MG63 (cell line): ENCODE data around the gene DNAH6. TPM values are rescaled to one million over a fixed set of nuclear protein-coding genes. Genes with fewer than 3 reads are reported as not detected.
"Not testable (repeated sequence)": the region's sequence is repeated elsewhere in the genome, so short reads cannot be mapped to it uniquely, and the experiment has no call there.

Experiments
- DNase-seq: peaks from one replicate; pipeline ENCODE4 v3.0.0-alpha.2; 2020
- H3K27me3 ChIP-seq: fragments of 250-450 bp; sonication (Bioruptor Pico); 2 replicates; pipeline ENCODE4 v1.5.1; 2020; ENCODE audit warnings: mild to moderate bottlenecking, moderate library complexity
- H3K36me3 ChIP-seq: fragments of 250-450 bp; sonication (Bioruptor Pico); 2 replicates; pipeline ENCODE4 v1.5.1; 2020; ENCODE audit warnings: mild to moderate bottlenecking, moderate library complexity
- H3K4me3 ChIP-seq: fragments of 250-450 bp; sonication (Bioruptor Pico); 2 replicates; pipeline ENCODE4 v1.5.1; 2020; ENCODE audit warnings: mild to moderate bottlenecking, moderate library complexity
- H3K9me3 ChIP-seq: fragments of 250-450 bp; sonication (Bioruptor Pico); 2 replicates; pipeline ENCODE4 v1.5.1; 2020; ENCODE audit warnings: mild to moderate bottlenecking, moderate library complexity
- total RNA-seq: library from RNA; depleted of rRNA; stranded (reverse); fragments of >200 nt; shearing (Covaris generic); gene quantifications from 2 replicates; pipeline ENCODE4 v1.2.3, GENCODE V29; 2014; ENCODE audit warnings: low replicate concordance

Gene DNAH6
- total RNA-seq, 1 experiment from 2014 or later, result not detected

DNA sequence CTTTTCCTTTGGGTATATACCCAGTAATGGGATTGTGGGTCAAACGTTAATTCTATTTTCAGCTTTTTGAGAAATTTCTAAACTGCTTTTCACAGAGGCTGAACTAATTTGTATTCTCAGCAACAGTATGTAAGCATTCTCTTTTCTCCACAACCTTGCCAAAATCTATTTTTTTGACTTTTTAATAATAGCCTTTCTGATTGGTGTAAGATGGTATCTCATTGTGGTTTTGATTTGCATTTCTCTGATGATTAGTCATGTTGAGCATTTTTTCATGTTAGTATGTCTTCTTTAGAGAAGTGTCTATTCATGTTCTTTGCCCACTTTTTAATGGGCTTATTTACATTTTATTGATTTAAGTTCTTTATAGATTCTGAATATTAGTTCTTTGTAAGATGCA, 219.1 kb downstream of the DNAH6 start:
- no peak for DNase-seq
- Histone ChIP-seq H3K36me3 (no peaks in the 10 kb centered on the region), H3K4me3 (no peak overlapping the region), H3K27me3 (no peaks in the 10 kb centered on the region), H3K9me3 (no peaks in the 10 kb centered on the region; the same call in 1 of the 2 replicates)

DNA sequence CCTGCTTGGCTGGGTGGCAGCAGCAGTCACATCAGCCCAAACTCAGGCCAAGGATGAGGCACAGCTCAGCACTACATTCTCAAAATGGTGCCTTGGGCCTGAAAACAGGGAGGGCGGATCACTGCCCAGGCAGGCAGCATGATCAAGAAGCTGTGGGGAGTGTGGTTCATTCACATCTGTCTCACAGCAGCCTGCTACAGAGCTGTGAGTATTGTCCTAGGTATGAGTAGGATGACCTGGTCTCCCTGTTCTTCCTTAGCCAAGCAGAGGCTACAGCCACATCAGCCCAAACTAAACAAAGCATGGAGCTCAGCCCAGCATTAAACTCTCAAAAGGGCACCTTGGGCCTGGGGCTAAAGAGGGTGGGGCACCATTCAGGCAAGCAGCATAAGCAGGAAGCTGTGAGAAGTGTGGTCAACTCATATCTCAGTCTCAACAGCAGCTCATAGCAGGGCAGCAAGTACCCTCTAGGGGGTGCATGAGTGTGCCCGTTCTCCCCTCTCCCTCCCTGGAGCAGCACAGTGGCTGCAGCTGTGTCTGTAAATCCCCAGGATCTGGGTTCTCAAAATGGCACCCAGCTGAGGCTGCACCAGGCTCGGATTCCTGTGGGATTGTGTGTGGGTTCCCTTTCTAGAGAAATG, 225.0 kb downstream of the DNAH6 start:
- Histone ChIP-seq H3K36me3 (no peaks in the 10 kb centered on the region), H3K27me3 (no peaks in the 10 kb centered on the region), H3K9me3 (no peaks in the 10 kb centered on the region; the same call in 1 of the 2 replicates), H3K4me3 (no peak overlapping the region)
- DNase-seq, result peak; percentile 55

DNA sequence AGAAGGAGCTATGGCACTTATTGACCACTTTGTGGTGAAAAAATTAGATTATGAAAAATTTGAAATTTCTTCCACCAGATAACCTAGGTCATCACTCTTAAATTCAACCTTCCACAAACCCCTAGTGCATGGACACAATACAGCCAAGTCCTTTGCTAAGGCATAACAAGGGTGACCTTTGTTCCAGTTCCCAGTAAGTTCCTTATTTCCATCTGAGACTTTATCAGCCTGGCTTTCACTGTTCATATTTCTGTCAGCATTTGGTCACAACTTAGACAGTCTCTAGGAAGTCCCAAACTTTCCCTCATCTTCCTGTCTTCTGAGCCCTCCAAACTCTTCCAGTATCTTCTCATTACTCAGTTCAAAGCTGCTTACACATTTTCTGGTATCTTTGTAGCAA, 232.0 kb downstream of the DNAH6 start:
- H3K9me3 ChIP-seq, result no peaks in the 10 kb centered on the region
- no peak for DNase-seq

DNA sequence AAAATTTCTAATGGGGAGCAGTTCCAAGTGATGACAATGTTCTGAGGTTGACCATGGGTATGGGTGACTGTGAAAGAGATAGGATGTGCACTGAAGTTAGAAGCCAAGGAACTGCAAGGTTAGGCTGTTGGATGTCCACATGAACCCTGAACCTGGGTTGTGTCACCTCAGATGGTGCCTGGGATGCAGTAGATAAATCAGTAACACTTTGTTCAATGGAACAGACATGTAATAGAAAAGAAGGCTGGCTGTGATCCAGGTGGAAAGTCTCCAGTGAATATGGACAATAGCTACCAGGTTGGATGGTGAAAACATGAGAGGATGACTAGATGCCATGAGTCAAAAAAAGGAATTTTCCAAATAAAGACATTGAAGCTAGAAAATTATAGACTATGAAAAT, 233.1 kb downstream of the DNAH6 start:
- no peaks in the 10 kb centered on the region for H3K27me3 ChIP-seq
- H3K4me3 ChIP-seq, result no peak overlapping the region
- DNase-seq, result no peak
- H3K36me3 ChIP-seq, result no peaks in the 10 kb centered on the region
- no peaks in the 10 kb centered on the region for H3K9me3 ChIP-seq

More for the DNA sequence above, 232.0 kb downstream of the DNAH6 start:
- Histone ChIP-seq H3K27me3 (no peaks in the 10 kb centered on the region), H3K4me3 (no peak overlapping the region), H3K36me3 (no peaks in the 10 kb centered on the region)

DNA sequence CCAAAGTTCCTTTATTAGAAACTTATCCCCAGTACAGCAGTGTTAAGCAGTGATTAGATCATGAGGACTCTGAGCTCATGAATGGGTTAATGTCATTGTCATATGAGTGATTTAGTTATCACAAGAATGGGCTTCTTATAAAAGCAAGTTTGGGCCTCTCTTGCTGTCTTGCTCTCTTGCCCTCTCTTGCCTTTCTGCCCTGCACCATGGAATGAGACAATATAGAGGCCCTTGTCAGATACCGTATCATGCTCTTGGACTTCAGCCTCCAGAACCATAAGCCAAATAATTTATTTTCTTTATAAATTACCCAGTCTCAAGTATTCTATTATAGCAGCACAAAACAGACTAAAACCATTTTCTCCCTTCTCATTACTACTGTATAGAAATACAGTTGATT, 238.8 kb downstream of the DNAH6 start:
- Histone ChIP-seq H3K27me3 (no peaks in the 10 kb centered on the region), H3K4me3 (no peak overlapping the region), H3K36me3 (no peaks in the 10 kb centered on the region), H3K9me3 (no peaks in the 10 kb centered on the region)
- no peak for DNase-seq

DNA sequence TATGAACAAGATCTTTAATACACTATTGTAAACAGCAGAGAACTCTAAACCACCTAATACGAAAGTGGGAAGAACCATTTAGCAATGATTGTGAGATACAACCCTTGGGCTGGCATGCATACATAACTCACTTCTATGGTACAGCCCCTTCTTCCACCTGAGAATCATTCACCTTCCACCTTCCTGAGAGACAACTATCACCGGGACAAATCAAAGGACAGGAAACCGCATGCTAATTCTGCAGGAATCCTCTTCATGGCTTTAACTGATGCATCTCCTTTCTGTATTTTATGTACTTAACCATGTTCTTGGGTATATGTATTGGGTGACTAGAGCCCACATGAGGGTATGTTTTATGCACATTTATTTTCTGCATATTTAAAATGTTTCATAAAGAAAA, 241.3 kb downstream of the DNAH6 start:
- Histone ChIP-seq H3K9me3 (no peaks in the 10 kb centered on the region), H3K4me3 (no peak overlapping the region), H3K27me3 (no peaks in the 10 kb centered on the region), H3K36me3 (no peaks in the 10 kb centered on the region)
- DNase-seq, result no peak

DNA sequence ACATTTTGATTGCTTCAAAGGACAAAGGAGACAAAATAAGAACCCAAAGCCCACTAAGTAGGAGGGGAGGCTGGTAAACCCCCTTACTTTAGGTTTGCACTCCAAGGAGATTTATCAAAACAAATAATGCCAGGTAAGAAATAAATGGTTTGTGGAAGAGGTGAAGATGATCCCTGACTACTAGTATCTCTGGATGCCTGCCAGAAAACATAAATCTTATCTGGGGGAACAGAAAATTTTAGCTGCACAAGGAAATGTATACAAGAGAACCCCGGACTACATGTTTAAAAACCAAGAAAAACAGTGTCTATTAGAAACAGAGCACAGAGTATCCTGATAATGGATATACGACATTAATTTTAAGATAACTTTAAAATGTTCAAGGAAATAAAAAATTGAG, 250.5 kb downstream of the DNAH6 start:
- Histone ChIP-seq H3K36me3 (no peaks in the 10 kb centered on the region), H3K27me3 (no peaks in the 10 kb centered on the region), H3K9me3 (peaks cover 8% of the 10 kb centered on the region), H3K4me3 (no peak overlapping the region)
- DNase-seq, result no peak

DNA sequence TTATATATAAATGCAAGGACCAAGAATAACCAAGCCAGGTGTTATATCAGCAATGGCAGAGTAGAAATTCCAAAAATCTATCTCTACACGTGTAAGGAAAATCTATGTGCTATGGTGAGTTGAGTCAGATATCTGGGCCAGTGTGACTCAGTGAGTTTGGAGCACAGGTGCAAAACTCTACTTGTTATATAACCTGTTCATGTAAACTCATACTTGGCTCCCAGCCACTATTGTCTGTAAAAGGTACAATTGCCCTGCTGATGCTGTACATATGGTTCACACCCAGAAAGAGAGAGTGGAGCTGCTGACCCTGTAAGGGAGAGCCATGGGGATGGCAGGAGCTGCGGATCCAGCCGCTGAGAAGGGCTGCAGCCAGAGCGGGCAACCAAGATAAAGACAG, 252.5 kb downstream of the DNAH6 start:
- H3K4me3 ChIP-seq, result no peak overlapping the region
- peaks cover 13% of the 10 kb centered on the region for H3K9me3 ChIP-seq

DNA sequence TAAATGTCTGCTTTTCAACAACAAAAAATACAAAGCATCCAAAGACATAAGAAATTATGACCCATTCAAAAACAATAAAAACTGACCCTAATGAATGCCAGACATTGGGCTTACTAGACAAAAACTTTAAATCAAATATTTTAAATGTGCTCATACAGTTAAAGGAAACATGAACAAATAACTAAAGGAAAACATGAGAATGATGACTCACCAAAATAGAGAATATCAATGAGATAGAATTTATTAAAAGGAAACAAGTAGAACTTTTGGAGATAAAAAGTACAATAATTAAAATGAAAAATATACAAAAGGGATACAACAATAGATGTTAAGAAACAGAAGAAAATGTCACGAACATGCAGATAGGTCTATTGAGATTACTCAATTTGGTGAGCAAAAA, 254.0 kb downstream of the DNAH6 start:
- Histone ChIP-seq H3K27me3 (no peaks in the 10 kb centered on the region), H3K4me3 (no peak overlapping the region), H3K36me3 (no peaks in the 10 kb centered on the region), H3K9me3 (peaks cover 20% of the 10 kb centered on the region)
- no peak for DNase-seq

More for the DNA sequence above, 252.5 kb downstream of the DNAH6 start:
- H3K36me3 ChIP-seq, result no peaks in the 10 kb centered on the region
- DNase-seq, result no peak
- H3K27me3 ChIP-seq, result no peaks in the 10 kb centered on the region

DNA sequence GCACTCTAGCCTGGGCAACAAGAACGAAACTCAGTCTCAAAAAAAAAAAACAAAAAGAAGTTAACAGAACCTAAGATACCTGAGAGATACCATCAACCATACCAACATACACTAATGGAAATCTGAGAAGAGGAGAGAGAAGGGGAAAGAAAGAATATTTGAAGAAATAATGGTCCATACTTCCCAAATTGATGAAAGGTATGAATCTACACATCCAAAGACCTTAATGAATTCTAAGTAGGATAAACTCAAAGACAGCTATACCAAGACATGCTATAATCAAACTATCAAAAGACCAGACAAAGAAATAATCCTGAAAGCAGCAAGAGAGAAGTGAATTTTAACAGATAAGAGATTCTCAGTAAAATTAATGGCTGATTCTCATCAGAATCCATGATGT, 255.0 kb downstream of the DNAH6 start:
- no peak for DNase-seq
- no peaks in the 10 kb centered on the region for H3K27me3 ChIP-seq
- peaks cover 22% of the 10 kb centered on the region for H3K9me3 ChIP-seq
- H3K4me3 ChIP-seq, result no peak overlapping the region
- H3K36me3 ChIP-seq, result no peaks in the 10 kb centered on the region

DNA sequence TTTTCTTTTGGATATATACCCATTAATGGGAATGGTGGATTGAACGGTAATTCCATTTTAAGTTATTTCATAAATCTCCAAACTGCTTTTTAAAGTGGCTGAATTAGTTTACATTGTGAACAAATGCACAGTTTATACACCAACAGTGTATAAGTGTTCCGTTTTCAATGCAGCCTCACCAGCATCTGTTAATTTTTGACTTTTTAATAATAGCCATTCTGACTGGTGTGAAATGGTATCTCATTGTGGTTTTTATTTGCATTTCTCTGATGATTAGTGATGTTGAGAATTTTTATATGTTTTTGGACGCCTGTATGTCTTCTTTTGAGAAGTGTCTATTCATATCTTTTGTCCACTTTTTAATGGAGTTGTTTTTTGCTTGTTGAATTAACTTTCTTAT, 257.3 kb downstream of the DNAH6 start:
- not testable (repeated sequence) for H3K27me3 ChIP-seq, H3K36me3 ChIP-seq, DNase-seq, H3K4me3 ChIP-seq
- H3K9me3 ChIP-seq, result peaks cover 24% of the 10 kb centered on the region

DNA sequence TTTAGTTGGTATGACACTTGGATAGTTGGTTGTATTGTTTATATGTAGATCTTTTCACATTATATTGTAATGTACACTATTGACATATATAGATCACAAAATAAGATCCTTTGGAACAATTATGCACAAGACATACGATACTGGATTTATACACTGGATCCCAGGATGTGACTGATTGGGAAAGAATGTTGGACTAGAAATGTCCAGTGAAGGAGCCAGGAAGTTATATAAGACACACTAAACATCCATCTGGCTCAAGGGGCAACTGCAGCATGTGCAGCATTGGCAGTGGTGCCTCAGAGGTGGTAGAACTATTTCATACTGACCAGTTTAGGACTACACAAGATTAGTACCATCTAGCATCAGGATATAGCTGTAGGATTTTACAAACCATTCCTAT, 259.7 kb downstream of the DNAH6 start:
- H3K36me3 ChIP-seq, result no peaks in the 10 kb centered on the region
- no peaks in the 10 kb centered on the region for H3K27me3 ChIP-seq
- peaks cover 24% of the 10 kb centered on the region for H3K9me3 ChIP-seq
- no peak overlapping the region for H3K4me3 ChIP-seq
- DNase-seq, result peak; percentile 47

DNA sequence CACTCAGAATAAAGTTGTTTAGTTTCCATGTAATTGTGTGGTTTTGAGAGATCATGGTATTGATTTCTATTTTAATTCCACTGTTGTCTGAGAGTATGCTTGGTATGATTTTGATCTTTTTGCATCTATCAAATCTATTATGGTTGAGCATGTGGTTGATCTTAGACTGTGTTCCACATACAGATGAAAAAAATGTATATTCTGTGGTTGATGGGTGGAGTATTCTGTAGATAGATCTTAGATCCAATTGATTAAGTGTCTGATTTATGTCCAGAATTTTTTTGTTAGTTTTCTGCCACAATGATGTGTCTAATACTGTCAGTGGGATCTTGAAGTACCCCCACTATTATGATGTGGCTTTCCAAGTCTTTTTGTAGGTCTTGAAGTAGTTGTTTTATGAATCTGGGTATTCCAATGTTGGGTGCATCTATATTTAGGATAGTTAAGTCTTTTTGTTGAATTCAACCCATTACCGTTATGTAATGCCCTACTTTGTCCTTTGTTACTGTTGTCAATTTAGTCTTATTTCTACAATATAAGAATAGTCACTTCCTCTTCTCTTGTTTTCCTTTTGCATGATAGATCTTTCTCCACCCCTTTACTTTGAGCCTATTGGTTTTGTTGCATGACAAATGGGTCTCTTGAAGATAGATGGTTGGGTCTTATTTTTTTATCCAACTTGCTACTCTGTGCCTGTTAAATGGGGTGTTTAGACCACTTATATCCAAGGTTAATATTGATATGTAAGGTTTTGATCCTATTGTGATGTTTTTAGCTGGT, 262.8 kb downstream of the DNAH6 start:
- peaks cover 11% of the 10 kb centered on the region for H3K9me3 ChIP-seq
- H3K4me3 ChIP-seq, result no peak overlapping the region
- no peaks in the 10 kb centered on the region for H3K27me3 ChIP-seq
- DNase-seq, result no peak
- no peaks in the 10 kb centered on the region for H3K36me3 ChIP-seq

DNA sequence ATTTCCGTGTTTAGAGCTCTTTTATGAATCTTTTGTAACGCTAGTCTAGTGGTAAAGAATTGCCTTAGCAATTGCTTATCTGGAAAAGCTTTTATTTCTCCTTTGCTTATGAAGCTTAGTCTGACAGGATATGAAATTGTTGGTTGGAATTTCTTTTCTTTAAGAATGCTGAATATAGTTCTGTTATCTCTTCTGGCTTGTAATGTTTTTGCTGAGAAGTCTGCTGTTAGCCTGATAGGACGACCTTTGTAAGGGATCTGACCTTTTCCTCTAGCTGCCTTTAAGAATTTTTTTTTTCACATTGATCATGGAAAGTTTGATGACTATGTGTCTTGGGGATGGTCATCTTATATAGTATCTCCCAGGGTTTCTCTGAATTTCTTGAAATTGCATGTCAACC, 263.5 kb downstream of the DNAH6 start:
- Histone ChIP-seq H3K27me3 (no peaks in the 10 kb centered on the region), H3K9me3 (peaks cover 9% of the 10 kb centered on the region), H3K4me3 (no peak overlapping the region), H3K36me3 (no peaks in the 10 kb centered on the region)
- no peak for DNase-seq

DNA sequence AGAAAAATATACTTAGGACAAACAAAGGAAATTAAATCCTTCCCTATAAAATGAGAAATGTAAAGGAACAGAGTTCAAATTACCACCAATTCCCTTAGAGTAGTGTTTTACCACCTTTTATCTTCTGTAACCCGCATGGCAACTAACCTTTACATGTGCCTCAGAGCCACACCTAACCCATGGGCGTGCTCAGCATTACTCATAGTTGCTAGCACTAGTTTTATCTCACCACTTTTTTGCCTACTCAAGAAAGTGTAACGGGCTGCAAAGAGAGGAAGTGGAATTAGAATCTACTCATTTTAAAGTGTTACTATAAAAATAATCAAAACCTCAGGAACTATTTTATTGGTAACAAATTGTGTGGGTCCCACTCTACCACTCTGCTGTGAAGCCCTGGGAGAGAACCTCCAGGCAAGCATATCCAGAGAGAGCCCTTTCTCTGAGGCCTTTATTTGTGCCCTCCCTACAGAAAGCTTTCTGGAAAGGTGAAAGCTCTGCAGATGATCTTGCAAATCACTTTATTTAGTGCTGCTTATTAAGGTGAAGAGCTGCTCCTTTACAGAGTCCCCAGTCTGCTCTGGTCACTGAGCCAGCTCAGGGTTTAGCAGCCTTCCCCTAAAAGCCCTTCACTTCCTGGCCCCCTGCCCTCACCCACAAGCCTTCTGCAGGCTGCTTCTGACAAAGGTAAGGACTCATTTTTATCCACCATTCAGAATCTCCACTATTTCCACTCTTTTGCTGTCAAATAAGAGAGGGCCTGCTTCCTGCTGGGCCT, 265.8 kb downstream of the DNAH6 start:
- DNase-seq, result peak; percentile 9
- Histone ChIP-seq H3K36me3 (no peaks in the 10 kb centered on the region), H3K27me3 (no peaks in the 10 kb centered on the region), H3K9me3 (0 out of 2 replicates have a peak, but pooled peaks cover 2% of the 10 kb centered on the region), H3K4me3 (no peak overlapping the region)

DNA sequence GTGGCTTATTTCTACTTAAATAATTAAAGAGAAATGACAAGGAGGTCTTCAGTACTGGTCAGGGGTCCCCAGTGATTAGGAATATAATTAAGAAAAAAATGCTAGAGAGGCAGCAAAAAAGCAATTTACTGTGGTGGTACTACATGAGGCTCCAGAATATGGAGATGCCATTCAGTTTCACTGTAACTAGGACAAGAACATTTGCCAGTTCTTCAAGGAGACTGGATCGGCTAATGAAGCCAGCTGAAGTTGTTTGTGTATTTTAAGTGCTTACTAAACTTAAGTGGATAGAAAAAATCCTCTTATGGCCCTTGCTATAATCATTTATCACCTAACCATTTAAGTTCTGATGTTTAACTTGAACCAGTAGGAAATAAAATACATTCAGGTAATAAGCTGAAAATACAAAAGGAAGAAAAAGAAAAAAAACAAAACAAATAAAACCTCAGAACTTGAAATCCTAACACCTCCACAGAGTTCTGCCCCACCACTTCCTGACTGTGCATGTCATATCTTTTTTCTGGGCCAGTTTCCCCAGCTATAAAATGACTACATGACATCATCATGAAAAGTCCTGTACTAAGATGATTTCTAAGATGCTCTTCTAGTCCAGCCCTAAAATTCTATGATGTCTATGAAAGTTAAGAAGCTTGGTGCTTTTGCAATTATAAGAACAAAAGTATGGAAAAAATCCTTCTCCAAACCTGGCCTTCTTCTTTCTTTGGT, 266.6 kb downstream of the DNAH6 start:
- no peaks in the 10 kb centered on the region for H3K27me3 ChIP-seq
- DNase-seq, result no peak
- no peak overlapping the region for H3K4me3 ChIP-seq
- H3K36me3 ChIP-seq, result no peaks in the 10 kb centered on the region
- H3K9me3 ChIP-seq, result no peaks in the 10 kb centered on the region

DNA sequence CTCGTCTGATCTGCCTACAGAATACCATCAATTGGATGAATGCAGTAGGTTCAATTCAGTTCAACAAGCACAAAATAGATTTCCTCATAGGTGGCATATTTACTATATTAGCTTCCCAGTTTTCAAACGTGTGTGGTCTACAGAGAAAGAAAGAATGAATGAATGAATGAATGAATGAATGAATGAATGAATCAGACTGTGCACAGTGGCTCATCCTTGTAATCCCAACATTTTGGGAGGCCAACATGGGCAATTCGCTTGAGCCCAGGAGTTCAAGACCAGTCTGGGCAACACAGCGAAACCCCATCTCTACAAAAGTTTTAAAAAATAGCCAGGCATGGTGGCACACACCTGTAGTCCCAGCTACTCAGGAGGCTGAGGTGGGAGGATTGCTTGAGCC, 269.7 kb downstream of the DNAH6 start:
- no peak overlapping the region for H3K4me3 ChIP-seq
- no peaks in the 10 kb centered on the region for H3K9me3 ChIP-seq
- no peaks in the 10 kb centered on the region for H3K36me3 ChIP-seq
- no peak for DNase-seq
- H3K27me3 ChIP-seq, result no peaks in the 10 kb centered on the region
